Head of caudate nucleus (tissue), 42 donors: Measurements from ENCODE around the gene TRIM40.
"Not testable (repeated sequence)": the region's sequence is repeated elsewhere in the genome, so short reads cannot be mapped to it uniquely, and the experiment has no call there.

Experiments
- DNase-seq, 42 donors: peaks; one replicate each; pipeline versions ENCODE4 v3.0.0 to v3.0.0-alpha.2; 2020 to 2021; ENCODE audit warnings: mixed read lengths in 7 of 42
- intact Hi-C: fragments of 100-400 bp; cut with DNase I; formaldehyde crosslinking; loops from one replicate; pipeline ENCODE4 v1.15.0; 2022

The TRIM40 gene

GRCh38 chr6:30112402-30112994 is 23.4 kb upstream of the TRIM40 start:
- intact Hi-C loops: no loop called here
- DNase-seq: no peak

GRCh38 chr6:30113003-30113759 is 22.8 kb upstream of the TRIM40 start, which contains the start of gene TRIM31:
TSS of gene TRIM31 (minus strand) at chr6:30113090. CDS start at chr6:30112805, 285 bp downstream.
- DNase-seq: no peak
- intact Hi-C loops: no loop called here

DNA sequence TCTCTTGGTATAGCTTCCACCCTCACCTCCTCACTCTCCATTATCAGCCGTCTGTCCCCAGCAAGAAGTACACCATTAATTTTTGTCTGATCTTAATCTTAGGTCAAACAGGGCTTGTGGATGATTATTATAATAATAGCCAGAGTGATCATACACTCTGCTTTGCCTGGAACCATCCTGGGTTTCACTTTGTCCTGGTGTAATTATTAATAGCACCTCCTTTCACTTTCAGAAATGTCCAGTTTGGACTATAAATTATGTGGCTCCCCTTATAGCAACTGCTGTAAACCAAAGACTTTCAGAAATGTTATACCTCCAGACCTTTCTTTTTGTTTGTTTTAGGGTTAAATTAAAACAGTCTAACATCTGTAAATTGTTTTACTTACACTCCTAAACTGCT is 22.1 kb upstream of the TRIM40 start:
- DNase-seq: no peak
- intact Hi-C loops: no loop called here

- no peak for DNase-seq
- intact Hi-C loops: no loop called here
Measured at GRCh38 chr6:30116724-30117123, 19.2 kb upstream of the TRIM40 start.

DNA sequence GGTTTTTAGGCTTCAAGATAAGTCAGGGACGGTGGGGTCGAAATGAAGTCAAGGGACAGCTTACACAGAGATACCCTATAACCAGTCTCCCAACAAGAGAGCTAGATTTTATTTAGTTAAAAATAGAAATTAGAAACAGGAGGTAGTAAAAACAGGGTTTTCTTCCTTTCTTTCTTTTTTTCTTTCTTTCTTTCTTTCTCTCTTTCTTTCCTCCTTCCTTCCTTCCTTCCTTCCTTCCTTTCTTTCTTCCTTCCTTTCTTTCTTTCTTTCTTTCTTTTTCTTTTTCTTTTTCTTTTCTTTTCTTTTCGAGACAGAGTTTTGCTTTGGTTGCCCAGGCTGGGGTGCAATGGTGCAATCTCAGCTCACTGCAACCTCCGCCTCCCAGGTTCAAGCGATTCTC is 17.2 kb upstream of the TRIM40 start:
- DNase-seq, intact Hi-C loops: not testable (repeated sequence)

DNA sequence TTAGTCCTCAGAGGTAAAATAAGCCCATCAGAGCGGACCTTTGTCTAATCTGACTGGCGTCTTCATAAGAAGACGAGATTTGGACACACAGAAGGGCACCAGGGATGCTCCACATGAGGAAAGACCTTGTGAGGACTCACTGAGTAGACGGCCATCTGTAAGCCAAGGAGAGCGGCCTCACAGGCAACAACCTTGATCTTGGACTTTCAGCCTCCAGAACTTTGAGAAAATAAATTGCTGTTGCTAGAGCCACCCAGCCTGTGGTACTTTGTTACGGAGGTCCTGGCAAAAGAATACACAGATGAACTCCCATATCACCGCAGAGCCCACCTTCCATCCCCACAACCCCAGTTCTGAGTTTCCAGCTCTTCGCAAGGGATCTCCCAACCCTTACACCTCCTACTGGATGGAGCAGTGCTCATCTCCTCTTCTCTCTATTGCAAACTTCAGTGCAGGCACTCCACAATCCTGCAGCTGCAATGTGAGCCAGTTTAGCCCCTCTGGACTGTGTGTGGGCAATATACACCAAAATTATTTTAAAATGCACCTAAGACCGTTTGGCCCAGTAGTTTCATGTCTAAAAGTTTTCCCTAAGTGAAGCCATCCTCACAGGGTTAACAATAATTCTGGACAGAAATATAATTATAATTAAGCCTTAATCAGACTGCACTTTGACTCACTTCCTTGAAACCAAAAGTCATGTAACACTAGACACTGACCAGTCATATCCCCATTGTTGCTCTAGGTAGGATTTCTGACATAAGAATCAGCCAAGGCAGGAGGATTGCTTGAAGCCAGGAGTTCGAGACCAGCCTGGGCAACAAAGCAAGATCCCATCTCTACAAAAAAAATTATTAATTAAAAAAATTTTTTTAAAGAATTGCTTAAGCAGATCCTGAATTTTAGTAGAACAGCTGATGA is 14.2 kb upstream of the TRIM40 start:
- intact Hi-C loops: no loop called here
- no peak for DNase-seq

GRCh38 chr6:30122515-30122914 is 13.4 kb upstream of the TRIM40 start:
- no peak for DNase-seq
- intact Hi-C loops: no loop called here

GRCh38 chr6:30127238-30128093 is 8.5 kb upstream of the TRIM40 start:
- no peak for DNase-seq

GRCh38 chr6:30129265-30130178 is 6.4 kb upstream of the TRIM40 start:
- intact Hi-C loops: no loop called here

More at GRCh38 chr6:30127238-30128093, 8.5 kb upstream of the TRIM40 start:
- intact Hi-C loops: no loop called here

GRCh38 chr6:30130179-30130679 is 5.7 kb upstream of the TRIM40 start:
- intact Hi-C loops: no loop called here
- no peak for DNase-seq

More at GRCh38 chr6:30129265-30130178, 6.4 kb upstream of the TRIM40 start:
- DNase-seq: no peak

GRCh38 chr6:30130887-30131862 is 4.8 kb upstream of the TRIM40 start:
- intact Hi-C loops: no loop called here
- DNase-seq: peak; percentile 8 to 87 (median 66)

GRCh38 chr6:30131947-30132497 is 3.9 kb upstream of the TRIM40 start:
- DNase-seq: no peak
- intact Hi-C loops: no loop called here

DNA sequence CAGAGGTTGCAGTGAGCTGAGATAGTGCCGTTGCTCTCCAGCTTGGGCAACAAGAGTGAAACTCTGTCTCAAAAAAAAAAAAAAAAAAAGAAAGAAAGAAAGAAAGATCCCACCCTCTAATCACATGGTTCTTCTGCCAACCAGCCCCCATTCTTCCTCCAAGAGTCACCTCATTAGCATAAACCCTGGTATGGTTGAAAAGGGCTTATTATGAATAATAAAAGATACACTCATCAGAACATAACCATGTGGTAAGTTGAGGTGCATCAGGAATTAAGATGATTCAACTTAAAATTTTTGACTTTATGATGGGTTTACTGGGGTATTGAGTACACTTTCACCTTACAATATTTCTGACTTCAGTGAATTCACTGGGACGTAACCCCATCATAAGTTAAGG is 793 bp upstream of the TRIM40 start:
- intact Hi-C loops: no loop called here
- DNase-seq: no peak

DNA sequence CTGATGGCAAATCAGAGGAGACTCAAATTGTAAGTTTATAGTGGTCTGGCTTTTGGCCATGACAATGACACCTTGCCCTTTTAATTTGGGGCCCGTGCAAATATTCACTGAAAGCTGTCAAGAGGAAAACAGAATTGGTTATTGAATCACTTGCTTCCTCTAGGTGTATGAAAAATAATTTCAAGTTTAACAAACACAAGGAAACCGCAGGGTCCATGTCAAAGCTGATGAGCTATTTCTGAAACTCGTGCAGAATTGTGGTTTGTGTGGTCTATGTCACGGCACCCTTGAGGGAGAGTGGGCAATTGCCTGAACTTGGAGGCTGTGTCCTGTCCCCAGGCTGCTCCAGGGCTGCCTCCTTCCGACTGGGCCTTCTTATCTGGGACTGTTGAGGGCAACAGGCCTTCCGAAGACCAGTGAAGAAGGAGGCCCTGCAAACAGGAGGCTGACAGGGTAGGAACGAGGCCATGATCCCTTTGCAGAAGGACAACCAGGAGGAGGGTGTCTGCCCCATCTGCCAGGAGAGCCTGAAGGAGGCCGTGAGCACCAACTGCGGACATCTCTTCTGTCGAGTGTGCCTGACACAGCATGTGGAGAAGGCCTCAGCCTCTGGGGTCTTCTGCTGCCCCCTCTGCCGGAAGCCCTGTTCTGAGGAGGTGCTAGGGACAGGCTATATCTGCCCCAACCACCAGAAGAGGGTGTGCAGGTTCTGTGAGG is 788 bp downstream of the TRIM40 start:
- no peak for DNase-seq
- intact Hi-C loops: no loop called here

- DNase-seq, intact Hi-C loops: not testable (repeated sequence)
Measured at GRCh38 chr6:30140240-30140639, 4.3 kb downstream of the TRIM40 start.
